Brain pericyte (primary cell): ENCODE results near the gene ALPL.
"Not testable (repeated sequence)": the region's sequence is repeated elsewhere in the genome, so short reads cannot be mapped to it uniquely, and the experiment has no call there.

Source experiments
- DNase-seq: peaks from one replicate; pipeline ENCODE4 v3.0.0-alpha.2; 2012; ENCODE audit warnings: low read depth, low spot score

Gene ALPL

DNA sequence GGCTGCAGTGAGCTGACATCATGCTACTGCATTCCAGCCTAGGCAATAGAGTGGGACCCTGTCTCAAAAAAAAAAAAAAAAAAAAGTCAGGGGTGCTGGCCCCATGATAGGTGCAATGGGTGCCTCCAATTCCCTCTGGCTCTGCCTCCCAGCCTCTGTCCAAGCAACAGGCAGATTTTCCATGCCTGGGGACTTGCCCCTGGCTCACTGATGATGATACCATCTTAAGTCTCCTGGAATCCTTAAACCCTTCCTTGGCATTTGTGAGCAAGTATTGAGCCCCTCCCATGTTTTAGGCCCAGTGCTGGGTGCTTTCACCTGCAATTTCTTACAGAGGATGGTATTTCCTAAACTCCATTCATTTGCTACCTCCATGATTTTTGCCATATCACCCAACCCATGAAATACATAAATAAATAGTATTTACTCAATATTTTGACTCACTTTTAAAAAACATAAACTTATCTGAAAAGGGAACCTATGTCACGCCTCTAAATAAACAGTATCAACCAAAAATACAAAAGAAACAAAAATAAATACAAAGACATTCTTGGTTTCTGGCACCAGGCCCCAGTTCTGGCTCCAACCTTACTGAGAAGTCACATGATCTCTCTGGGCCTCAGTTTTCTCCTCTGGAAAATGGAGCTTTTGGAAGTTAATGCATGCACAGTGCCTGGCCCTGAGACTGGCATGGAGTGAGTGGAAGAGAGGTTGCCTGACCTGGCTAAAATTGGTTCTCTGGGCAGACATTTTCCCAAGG, 1.5 kb upstream of the ALPL start:
- DNase-seq, result no peak

DNA sequence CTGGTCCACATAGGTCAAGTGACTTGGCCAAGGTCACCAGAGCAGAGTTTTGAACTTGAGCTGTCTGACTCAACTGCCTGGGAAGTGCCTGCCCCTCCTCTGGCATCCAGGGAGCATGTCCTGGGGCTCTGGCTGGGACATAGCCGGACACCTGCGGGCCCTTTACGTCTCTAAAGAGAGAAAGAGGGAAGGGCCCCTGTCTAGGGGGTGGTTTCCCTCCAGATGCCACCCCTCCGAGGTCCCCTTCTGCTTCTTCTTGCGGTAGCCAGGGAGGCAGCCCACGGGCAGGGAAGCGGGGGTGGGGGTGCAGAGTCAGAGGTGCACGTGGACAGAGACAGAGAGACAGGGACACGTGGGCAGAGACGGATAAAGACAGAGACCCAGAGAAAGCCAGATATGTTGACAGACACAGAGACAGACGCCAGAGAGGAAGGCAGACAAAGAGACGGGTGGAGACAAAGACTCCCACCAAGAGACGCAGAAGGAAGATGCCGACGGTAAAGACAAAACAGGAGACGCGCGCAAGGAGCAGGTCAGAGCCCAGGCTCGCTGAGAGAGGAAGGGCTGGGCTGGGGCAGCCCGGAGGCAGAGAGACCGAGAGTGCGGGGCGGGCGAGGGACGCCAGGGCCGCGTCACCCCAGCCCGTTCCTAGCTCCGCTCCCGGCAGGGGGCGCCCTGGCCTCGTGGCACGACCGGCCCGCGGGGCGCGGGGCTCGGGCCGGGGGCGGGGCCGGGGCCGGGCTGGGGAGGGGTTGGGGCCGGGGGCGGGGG, 458 bp upstream of the ALPL start:
- no peak for DNase-seq

DNA sequence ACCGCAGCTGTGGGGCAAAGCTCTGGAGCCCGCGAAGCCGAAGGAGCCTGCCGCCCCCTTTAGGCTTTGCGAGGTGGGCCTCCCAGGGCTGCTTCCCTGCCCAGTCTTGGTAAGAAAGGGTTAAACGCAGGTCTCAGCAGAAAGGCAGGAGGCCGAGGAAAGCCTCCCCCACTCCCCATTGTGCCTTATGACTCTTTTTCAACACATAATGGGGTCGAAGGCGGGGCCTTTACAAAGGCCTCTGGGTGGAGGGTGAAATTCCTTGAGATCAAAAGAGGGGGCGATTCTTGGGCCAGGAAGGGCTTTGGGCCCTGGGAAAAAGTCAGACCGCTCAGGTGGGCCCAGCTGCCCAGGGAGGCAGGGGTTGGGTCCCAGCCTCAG, 880 bp downstream of the ALPL start:
- DNase-seq, result no peak

DNA sequence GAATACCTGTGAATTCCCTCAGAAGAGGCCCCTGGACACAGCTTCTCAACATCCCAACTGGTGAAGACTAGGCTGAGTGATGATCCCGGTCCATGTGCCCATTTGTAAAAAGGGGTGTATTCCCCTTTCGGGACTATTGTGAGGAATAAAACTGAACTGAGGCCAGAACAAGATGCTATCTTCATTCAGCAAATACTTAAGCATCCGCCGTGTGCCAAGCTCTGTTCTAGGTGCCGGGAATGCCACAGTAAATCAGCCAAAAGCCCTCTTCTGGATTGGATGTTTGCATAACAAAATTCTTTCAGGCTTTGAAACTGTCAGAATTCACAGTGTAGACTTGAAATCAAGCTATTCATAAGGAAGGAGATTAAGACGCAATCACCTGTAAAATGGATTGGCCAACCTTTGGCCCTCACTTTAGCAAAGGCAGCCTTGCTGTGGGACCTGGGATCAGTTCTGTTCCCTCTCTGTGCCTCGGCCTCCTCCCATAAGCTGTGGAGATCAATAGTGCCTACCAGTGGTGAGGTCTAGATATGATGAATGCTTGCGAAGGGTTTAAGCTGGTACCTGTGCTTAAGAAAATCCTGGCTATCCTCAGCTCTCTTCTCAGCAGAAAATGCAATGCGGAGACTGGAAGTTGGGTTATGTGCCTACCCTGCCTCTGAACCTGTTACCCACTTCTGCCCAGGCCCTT, 1.8 kb downstream of the ALPL start:
- DNase-seq, result no peak

DNA sequence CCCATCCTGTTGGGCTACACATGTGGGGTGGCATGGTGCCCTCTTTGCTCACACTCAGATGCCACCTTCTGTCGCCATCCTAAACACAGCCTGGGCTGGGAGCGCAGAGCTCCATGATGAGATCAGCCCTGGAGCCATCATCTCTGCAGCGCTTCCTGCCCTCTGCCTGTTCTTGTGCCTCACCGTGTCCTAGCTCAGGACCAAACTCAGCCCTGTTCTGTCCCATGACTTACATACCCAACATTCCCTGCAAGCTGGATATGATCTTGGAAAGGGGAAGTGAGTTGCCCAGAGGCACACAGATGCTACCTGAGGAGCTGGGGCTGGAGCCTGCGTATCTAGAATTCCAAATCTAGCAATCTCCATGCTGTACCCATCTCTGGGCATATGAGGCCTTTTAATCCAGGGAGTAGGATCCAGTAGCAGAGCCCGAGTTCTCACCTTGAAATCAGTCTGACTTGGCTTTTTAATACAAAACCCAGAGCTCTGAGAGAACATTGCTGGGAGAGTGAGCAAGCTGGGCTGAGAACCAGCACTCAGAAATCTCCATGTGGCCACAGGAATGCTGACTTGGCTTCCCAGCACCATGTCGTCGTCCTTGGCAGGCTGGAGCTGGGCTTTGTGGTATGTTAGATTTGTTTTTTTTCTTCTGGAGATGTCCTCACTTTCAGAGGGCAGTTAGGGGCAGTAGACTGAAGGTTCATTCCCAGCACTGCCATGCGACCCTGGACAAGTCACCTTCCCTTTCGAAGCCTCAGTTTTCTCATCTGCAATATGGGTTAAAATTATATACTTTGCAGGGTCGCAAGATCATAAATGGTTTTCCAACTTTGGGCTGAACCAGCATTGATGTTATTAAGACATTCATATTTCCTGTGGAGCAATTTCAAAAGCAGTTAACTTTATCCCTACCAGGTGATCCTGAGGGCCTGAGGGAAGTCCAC, 2.6 kb downstream of the ALPL start:
- peak; percentile 69 for DNase-seq

DNA sequence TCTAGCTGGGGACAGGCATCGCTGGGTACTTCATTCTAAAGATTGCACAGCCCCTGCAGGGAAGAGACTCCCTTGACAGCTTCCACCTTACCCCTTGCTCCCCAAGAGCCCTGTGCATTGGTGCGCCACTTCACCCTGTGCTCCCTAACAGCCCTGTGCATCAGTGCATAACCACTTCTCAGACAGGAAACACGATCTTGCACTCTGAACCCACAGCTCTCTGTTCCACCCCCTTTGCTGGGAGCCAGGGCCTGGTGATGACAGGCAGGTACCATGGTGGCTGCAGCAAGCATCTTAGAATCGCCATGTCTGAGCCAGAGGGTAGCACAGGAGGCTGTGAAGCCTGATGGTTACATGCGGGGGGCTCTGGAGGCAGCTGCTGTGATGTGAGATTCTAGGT, 5.0 kb downstream of the ALPL start:
- DNase-seq, result no peak

DNA sequence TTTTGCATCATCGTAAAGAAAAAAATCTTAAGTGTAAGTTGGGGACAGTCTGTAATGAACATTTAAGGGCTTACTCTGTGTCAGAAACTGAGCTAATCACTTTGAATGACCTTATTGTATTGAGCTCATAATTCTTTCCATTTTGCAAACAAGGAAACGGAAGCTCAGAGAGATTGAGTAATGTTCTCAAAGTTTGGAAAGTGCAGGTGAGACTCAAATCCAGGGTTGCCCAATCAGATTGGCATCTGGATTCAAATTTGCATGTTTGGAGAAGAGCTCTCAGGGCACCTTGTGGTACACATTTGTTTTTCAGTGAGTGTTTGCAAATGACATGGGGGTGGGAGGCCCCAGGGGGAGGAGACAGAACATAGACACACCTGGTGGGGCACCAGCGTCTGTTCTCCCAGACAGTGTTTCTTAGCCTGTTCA, 8.0 kb downstream of the ALPL start:
- no peak for DNase-seq

DNA sequence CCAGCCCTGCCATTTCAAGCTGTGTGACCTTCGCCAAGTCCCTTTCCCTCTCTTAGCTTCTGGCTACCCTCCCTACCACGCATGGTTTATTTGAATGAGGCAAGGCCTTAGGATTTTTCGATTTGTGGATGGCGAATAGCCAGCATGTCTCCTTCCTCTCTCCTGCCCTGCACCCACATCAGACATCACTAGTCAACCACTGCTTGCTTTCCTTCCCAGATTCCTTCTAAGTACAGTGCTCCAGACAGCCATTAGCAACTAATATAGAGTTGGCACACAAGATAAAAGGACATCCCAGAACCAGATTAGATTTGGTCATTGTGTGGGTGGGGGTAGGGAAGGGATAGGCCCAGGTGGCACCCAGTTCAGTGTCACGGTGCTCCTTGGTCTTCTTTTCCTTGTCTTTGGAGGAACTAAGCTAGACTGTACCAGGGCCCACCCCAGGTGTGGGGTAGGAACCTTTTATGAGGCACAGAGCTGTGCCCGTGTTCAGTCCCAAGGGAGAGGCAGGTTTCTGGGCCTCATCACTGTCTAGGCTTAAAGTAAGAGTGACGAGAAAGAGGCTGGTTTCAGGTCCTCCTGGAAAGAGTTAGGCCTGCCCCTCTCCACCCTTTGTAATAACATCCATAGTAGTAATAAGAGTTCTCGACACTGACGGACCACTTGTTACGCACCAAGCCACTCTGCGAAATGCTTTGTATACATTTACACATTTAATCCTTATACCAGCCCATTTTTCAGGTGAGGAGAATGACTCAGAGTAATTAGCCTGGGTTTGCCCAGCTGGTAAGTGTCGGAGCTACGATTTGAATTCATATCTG, 8.6 kb downstream of the ALPL start:
- DNase-seq, result no peak

DNA sequence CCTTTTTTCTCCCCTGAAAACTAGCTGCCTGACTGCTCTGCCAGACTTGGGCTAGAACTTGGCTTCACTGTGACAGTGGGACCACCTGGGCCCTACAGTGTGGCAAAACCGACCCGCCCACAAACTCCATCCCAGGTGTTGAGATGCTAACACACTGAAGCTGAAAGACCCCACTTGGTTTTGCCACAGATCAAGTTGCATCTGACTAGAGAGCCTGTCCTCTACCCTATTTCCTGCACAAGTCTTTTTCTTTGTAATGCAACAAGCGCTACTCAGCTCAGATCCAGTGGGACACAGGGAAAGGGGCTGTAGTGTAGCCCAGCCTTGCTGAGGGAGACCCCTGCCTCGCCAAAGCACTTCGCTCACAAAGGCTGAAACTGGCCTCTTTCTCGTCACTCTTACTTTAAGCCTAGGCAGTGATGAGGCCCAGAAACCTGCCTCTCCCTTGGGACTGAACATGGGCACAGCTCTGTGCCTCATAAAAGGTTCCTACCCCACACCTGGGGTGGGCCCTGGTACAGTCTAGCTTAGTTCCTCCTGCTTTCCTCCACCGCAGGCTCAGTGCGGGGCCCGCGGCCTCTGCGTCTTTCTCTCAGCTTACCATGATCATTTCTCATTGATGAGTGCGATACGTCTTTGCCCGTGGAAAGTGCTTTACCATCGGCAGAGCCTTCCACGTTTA, 9.7 kb downstream of the ALPL start:
- no peak for DNase-seq

DNA sequence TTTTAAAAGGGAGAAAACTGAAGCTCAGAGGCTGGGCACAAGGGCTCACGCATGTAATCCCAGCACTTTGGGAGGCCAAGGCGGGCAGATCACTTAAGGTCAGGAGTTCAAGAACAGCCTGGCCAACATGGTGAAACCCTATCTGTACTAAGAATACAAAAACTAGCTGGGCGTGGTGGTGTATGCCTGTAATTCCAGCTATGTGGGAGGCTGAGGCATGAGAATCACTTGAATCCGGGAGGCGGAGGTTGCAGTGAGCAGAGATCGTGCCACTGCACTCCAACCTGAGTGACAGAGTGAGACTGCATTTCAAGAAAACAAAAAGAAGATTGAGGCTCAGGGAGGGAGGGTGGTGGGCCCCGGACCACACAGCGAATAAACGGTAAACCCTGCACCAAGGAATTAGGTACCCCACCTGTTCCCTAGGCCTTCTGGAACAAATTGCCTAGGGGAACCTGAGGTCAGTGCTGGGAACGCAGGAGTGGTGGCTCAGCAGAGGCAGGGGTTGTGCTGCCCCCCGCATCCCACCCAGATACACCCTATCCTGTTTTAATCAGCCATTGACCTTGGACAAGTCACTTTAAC, 10.4 kb downstream of the ALPL start:
- not testable (repeated sequence) for DNase-seq

DNA sequence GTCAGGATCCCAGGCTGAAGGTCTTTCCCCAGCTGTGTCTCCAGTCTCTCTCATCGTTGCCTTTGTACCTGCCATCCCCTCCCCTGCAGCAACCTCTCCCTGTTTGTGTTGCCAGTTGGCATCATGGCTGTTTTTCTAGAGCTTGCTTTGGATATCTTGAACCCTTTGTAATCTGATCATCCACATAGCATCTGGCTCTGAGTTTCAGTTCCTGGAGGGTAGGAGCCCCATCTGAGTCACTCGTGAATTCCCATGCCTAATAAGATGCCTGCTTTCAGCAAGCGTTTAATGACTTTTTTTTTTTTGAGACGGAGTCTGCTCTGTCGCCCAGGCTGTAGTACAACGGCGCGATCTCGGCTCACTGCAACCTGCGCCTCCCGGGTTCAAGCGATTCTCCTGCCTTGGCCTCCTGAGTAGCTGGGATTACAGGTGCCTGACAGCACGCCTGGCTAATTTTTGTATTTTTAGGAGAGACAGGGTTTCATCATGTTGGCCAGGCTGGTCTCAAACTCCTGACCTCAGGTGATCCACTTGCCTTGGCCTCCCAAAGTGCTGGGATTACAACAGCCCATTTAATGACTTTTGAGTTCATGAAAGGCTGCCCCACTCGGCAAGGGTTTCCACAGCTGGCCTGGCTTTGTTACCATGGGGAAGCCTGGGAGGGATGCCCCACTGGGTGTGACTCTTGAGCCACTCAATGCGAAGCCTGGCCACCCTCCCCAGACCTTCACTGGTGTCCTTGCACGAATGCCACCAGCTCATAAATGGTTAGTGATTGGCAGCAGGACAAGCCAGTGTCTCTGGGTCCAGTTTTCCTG, 11.9 kb downstream of the ALPL start:
- DNase-seq, result peak; percentile 37

DNA sequence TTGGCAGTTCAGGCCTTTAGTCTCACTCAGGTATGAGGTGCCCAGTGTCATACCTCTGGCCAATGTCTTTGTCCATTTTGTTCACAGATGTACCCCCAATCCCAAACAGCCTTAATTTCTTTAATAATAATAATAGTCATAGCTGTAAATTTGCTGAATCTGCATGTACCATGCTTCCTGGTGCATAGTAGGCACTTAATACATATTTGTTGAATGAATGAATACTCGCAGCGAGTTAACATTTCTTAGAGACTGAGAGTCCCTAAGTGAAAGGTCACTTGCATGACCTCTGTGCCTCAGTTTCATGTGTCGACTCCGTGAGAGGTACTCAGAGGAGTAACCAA, 12.5 kb downstream of the ALPL start:
- no peak for DNase-seq

DNA sequence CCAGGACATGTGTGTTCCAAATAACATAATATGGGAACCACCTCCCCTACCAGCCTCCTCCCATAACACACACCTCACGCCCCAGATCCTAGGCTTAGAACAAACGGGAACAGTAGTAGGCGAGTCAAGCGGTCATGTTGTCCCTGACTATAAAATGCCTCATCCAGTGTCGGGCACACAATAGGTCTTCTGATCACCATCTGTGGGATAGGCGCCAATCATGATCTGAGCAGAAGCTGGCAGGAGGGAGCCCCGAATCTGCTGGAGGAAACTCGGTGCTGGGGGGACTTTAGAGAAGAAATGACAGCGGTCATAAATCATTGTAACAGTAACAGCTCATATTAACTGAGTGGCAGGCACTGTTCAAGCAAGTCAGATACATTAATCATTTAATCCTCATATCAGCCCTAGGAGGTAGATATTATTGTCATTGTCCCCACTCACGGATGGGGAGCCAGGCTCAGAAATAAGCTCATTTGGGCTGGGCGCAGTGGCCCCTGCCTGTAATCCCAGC, 13.4 kb downstream of the ALPL start:
- DNase-seq, result no peak

DNA sequence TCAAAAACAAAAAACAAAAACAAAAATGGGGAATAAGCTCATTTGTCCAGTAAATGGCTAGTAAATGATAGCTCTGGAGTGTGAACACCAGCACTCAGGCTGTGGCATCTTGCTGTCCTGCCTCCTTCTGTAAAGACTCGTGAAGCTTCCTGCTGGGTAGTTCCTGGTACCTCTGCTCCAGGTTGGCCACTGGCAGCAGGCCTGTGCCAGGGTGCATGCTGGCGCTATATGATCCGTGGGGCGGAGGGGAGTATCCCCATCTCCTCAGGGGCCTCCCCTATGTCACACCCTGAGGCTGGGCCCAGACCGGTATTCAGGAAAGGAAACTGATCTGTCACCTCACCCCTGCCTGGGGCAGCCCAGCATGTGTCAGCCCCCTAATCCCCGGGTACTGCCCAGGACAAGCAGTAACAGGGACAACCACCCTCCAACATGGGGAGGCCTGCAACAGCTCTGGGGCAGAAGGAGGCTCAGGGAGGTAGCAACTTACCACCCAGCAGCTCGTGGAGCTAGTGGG, 14.1 kb downstream of the ALPL start:
- no peak for DNase-seq

DNA sequence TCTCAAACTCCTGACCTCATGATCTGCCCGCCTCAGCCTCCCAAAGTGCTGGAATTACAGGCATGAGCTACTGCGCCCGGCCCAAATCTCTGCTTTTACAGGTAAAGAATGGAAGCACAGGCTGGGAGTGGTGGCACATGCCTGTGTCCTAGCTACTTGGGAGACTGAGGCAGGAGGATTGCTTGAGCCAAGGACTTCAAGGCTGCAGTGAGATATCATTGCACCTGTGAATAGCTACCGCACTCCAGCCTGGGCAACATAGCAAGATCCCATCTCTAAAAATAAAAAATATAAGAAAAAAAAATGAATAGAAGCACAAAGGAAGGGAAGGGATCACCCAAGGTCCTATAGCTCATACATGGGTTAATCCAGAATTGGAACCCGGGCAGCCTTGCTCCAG, 15.0 kb downstream of the ALPL start:
- no peak for DNase-seq

DNA sequence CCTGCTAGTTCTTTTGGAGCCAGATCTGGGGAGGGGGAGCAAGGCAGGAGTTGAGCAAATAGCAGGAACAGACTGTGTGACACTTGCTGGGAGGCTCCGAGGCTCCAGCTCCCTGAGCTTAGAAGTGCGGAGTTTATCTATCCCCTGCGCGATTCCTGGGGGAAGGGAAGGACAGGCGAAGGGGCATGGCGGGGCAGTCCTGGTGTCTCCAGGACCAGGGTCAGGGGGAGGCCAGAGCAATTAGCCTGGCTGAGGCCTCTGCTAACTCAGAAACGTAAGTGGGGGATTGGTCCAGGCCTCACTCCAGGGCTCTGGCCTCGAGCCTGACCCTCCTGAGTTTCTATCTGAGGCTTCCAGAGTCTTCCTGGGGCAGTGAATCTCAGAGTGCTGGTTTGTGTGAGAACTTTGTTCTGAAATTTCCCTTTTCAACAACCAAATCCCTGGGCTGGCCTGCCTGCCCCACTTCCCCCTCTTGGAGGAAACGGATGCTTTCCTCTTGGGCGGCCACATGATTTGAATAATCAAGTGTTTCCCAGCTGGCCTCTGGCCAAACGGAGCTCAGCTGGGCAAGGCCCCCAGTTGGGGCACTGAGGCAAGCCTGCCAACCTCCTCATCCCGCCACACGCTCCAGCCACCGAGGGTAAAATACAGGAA, 15.6 kb downstream of the ALPL start:
- DNase-seq, result no peak

DNA sequence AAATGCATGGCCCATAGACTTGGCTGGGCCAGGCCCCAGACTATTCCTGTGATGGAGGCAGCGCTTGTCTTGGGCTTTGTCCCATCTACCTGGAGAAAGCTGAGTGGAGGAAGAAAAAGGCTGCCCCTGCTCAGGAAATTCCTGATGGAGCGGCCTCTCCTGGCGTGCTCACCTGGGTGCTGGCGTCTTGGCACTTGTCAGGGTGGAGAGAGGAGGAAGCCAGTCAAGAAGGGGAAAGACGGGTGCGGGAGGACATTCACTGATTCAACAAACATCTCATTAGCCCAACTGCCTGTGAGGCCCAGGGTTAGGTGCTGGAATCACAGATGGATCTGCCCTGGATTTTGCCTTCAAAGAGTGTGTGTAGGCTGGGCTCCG, 16.1 kb downstream of the ALPL start:
- no peak for DNase-seq

DNA sequence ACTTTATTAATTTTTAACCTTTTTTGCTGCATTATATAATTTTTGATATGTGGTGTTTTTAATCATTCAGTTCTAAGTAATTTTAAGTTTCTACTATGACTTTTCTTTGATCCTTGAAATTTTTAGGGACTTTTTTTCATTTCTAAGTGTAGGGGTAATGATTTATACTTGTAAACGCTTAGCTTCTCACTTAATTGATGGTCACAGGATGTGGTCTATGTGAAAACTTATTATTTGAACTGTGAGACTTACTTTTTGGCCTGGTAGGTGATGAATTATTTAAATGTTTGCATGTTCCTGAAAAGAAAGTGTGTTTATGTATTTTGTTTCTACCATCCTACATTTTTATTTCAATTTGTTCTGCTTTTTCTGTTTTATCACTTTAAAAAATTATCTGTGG, 17.2 kb downstream of the ALPL start:
- DNase-seq, result no peak
